ENCODE measurements around the gene FAM174C. TPM values are rescaled to one million over a fixed set of nuclear protein-coding genes. Genes with fewer than 3 reads are reported as not detected.

The FAM174C gene
- total and polyA plus RNA-seq, 2 of the 8 experiments (the other 6 are each of a cell fraction or from before 2014, with no cell fraction given), result 44.5 to 125 TPM

DNA sequence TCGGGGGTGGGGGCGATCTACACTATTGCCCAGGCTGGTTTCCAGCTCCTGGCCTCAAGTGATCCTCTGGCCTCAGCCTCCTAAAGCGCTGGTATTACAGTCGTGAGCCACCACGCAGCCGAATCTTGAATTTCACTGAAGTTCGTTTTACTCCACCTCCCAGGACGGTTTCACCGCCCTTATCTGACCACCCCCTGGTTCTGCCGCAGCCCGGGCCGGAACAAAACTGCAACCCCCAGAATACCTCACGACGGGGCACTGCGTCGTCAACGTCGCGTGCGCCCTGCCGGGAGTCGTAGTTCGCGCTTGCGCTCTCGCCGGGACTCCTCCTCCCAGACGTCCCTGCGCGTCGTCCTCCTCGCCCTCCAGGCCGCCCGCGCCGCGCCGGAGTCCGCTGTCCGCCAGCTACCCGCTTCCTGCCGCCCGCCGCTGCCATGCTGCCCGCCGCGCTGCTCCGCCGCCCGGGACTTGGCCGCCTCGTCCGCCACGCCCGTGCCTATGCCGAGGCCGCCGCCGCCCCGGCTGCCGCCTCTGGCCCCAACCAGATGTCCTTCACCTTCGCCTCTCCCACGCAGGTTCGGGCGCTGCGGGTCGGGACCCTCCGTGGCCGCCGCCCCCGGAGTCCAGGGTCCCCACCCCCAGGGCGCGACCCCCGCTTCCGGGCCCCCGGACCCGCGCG lies 33.8 kb upstream of the FAM174C start, which contains the start of gene ATP5F1D (continued):
- TF ChIP-seq EZH2 (IDR thresholded peaks at IDR 0.05; ENCODE audit: low read depth, low read length, severe bottlenecking) (no peak), TCF12 (IDR thresholded peaks at IDR 0.05; ENCODE audit: low read depth, low read length) (no peak), BACH1 (IDR thresholded peaks at IDR 0.05; ENCODE audit: low read length) (no peak), CHD2 (IDR thresholded peaks at IDR 0.05; ENCODE audit: low read length) (0 out of 2 replicates have a peak, but pooled peaks have one; percentile 23), SAP30 (IDR thresholded peaks at IDR 0.05; ENCODE audit: insufficient read depth, insufficient replicate concordance, low read length) (no peak), BCL11A (IDR thresholded peaks at IDR 0.05; ENCODE audit: low read depth in 2 of 2, low read length in 2 of 2) (no peak), SP2 (IDR thresholded peaks at IDR 0.05; ENCODE audit: low read length) (no peak), POLR2A (IDR thresholded peaks at IDR 0.05; ENCODE audit: control extremely low read depth in 1 of 2, low read depth in 2 of 2, low read length in 2 of 2) (no peak), NRF1 (IDR thresholded peaks at IDR 0.05; ENCODE audit: low read depth, low read length) (0 out of 2 replicates have a peak, but pooled peaks have one; percentile 10), EP300 (IDR thresholded peaks at IDR 0.05; ENCODE audit: borderline replicate concordance in 1 of 2, low read depth in 2 of 2, low read length in 2 of 2) (no peak), RFX5 (IDR thresholded peaks at IDR 0.05; ENCODE audit: borderline replicate concordance, low read depth, low read length) (no peak), ZNF274 (IDR thresholded peaks at IDR 0.05; ENCODE audit: borderline replicate concordance, extremely low read depth, low read length) (no peak), TEAD4 (IDR thresholded peaks at IDR 0.05; ENCODE audit: low read depth, low read length) (0 out of 2 replicates have a peak, but pooled peaks have one; percentile 10), MAFK (IDR thresholded peaks at IDR 0.05; ENCODE audit: low read depth, low read length) (no peak), NANOG (IDR thresholded peaks at IDR 0.05; ENCODE audit: insufficient read depth, low read depth, low read length, poor library complexity, severe bottlenecking) (no peak), SIN3A (conservative IDR thresholded peaks at IDR 0.05 in 1 of 2, IDR thresholded peaks at IDR 0.05 in 1 of 2; ENCODE audit: low read depth in 1 of 2, low read length in 2 of 2) (peak in 1 of 2 experiments; percentile 77; a peak in 2 of 4 replicates), CBX8 (IDR thresholded peaks at IDR 0.05; ENCODE audit: borderline replicate concordance, low read depth, low read length) (no peak), BRCA1 (IDR thresholded peaks at IDR 0.05; ENCODE audit: low read depth, low read length) (no peak)
- TF ChIP-seq, protein P1, sequence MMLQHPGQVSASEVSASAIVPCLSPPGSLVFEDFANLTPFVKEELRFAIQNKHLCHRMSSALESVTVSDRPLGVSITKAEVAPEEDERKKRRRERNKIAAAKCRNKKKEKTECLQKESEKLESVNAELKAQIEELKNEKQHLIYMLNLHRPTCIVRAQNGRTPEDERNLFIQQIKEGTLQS (IDR thresholded peaks at IDR 0.05; ENCODE audit: insufficient read depth, low read depth, low read length), result peak; percentile 72

Data from H1 (cell line).